Astrocyte of the hippocampus (primary cell): ENCODE results near the gene SLK.
A peak's percentile ranks its signal among the peaks of the same experiment; 100 is the strongest.

Experiments used
- DNase-seq: peaks from one replicate; pipeline ENCODE4 v3.0.0; 2011; ENCODE audit warnings: low read depth, low spot score

Gene SLK

GRCh38 chr10:103941801-103942200, 25.1 kb upstream of the SLK start:
- DNase-seq = no peak

DNA sequence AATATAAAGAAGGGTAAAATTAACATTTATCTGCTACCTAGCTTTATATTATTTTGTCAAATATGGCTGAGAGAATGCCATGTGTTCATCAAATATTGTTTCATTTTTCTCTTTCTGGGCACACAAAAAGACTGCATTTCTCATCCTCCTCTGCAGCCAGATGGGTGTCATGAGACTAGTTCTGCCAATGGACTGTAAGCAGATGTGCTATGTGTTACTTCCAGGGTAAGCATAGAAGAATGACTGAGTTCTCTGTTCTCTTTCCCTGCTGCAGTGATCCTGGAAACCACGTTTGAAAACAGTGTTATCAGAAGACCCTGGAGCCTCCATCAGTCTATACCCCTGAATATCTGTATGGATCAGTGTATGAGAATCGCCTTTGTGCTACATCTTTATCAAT, 24.1 kb upstream of the SLK start:
- no peak for DNase-seq

DNA sequence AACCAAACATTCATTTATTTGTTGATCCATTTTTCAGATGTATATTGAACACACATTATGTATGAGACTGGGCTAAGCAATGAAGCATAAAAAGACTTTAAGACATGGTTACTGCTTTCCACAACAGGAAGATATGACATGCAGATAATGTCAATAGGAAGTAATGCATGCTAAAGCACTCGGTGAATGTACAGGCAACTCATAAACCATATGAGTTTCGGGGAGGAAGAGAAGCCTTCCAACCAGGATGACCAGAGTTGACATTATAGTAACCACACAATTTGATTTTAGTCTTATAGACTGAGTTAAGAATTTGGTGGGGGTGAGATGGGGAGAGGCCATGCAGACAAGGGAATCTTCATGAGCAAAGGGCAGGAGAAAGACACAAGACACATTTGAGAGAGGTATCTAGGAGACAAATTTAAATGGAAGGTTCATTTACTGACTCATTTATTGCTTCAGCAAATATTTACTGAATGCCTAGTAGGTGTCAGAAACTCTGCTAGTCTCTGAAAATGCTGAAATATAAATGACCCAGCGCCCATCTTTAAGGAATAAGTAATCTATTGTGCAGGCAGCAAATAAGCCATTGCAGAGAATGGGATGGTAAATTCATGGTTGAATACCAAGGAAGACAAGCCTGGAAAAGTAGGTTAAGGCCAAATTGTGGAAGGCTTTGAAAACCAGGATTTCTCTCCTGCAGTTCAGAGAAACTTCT, 19.0 kb upstream of the SLK start:
- DNase-seq = no peak

DNA sequence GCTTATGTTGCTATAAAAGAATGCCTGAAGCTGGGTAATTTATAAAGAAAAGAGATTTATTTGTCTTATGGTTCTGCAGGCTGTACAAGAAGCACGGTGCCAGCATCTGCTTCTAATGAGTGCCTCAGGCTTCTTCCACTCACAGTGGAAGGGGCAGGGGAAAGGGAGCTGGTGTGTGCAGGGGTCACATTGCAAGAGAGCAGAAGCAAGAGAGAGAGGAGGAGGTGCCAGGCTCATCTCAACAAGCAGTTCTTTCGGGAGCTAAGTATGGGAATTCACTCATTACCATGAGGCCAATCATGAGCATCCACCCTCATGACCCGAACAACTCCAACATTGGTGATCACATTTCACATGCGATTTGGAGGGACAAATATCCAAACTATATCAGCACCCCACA, 17.2 kb upstream of the SLK start:
- DNase-seq = no peak

- DNase-seq = no peak
Measured at GRCh38 chr10:103951183-103951582, 15.8 kb upstream of the SLK start.

DNA sequence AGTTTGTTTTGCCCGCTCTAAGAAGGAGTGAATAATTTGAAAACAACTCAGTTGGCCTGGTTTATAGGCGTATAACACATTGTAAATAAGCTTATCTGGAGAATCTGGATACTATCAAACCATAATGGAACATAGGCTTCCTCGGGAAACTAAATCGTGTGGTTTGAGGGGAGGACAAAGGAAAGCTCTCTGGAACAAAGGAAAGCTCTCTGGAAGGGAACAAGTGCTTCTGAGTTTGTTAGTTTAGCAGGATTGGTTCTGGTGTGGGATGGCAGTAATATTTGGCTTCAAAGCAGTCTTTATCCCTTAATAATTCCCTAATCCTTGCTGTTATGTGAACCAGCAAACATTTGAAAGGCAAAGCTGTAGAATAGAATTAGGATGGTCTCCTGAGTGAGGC, 15.0 kb upstream of the SLK start:
- DNase-seq = peak; percentile 33

DNA sequence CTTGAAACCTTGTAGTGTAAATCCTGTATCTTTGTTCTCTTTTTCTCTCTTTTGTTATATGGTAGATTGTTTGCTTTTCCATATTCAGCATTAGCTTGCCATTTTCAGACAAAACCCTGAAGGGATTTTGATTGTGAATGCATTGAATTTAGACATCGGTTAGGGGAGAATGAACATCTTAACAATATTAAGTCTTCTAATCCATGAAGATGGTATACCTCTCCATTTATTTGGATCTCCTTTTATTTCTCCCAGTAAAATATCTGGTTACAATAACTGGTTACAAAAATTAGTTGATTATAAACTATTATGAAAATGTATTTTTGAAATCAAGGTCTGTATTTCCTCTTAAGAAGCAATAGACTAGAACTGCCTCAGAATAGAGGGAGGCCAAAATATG, 12.4 kb upstream of the SLK start:
- DNase-seq = no peak

- no peak for DNase-seq
Measured at GRCh38 chr10:103958996-103959395, 7.9 kb upstream of the SLK start.

GRCh38 chr10:103960103-103960502, 6.8 kb upstream of the SLK start:
- no peak for DNase-seq

DNA sequence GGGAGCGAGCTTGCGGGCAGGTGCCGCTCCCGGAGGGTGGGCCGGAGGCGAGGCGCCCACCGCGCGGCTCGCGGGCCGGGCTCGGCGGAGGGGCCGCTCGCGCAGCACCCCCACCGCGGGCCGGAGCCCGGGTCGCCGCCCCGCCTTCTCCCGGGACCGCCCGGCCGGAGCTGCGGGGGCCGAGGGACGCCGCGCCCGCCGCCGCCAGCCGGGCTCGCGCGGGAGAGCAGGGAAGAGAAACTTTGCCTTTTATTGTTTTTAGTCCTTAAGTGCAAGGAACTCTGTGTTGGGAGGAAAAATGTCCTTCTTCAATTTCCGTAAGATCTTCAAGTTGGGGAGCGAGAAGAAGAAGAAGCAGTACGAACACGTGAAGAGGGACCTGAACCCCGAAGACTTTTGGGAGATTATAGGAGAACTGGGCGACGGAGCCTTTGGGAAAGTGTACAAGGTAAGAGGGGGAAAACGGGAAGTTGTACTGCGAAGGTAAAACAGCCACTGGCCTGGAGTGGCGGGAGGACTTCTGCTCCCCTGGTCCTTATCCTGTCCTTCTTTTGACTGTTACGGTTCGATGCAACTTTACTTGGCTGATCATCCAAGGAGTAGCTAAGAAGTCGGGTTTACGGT, 620 bp downstream of the SLK start:
- no peak for DNase-seq

- DNase-seq = peak; percentile 5
Measured at GRCh38 chr10:103968441-103969391, 1.8 kb downstream of the SLK start.

GRCh38 chr10:103969436-103969835, 2.5 kb downstream of the SLK start:
- peak; percentile 9 for DNase-seq

DNA sequence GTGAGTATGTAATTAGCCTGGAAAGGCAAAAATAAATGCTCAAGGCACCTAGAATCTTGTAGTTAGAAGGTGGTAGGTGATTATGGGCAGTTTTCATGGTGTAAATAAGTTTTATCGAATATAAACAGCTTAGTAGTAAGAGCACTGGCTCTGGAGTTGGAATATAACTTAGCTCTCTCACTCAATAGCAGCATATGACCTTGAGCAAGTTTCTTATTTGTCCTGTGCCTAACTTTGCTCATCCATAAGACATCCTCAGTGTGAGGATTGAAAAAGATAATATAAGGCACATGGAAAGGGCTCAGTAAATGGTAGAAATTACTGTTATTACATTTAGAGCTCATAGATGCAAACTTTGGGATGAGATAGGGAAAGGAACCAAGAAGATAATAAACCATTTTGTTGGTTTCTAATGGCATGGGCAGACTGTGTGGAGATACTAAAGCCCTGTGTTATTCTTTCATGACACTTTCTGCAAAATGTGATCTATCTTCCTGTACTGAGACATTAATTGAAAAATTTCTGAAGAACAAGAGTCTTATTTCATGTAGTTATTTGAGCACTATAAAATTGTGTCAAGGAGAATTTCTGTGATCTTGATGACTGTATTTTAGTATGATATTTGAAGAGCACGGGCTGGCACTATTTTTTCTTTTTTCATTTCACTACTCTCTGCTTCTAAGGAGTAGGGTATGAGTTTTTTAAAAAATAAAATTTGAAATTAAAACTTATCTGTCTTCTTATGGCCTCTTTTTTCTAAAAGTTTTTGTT, 3.1 kb downstream of the SLK start:
- peak; percentile 5 for DNase-seq

- no peak for DNase-seq
Measured at GRCh38 chr10:103975169-103975568, 8.2 kb downstream of the SLK start.

- no peak for DNase-seq
Measured at GRCh38 chr10:103977204-103977603, 10.3 kb downstream of the SLK start.

GRCh38 chr10:103979530-103979929, 12.6 kb downstream of the SLK start:
- no peak for DNase-seq

DNA sequence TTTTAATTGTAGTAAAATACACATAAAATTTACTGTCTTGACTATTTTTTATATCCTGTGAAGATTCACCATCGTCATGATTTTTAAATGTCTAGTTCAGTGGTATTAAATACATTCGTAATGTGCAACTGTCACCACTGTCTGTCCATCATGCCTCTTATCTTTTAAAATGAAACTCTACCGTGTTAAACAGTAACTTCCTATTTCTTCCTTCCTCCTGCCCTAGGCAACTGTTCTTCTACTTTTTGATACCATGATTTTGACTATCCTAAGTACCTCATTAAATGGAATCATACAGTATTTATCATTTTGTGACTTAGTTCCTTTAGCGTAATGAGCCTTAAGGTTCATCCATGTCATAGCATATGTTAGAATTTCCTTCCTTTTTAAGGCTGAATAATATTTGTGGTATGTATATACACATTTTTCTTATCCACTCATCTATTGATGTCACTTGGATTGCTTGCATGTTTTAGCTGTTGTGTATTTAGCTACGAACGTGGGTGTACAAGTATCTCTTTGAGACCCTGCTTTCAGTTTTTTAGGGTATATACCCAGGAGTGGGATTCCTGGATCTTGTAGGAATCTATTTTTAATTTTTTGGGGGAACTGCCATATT, 13.5 kb downstream of the SLK start:
- DNase-seq = no peak

GRCh38 chr10:103982639-103983038, 15.7 kb downstream of the SLK start:
- no peak for DNase-seq

DNA sequence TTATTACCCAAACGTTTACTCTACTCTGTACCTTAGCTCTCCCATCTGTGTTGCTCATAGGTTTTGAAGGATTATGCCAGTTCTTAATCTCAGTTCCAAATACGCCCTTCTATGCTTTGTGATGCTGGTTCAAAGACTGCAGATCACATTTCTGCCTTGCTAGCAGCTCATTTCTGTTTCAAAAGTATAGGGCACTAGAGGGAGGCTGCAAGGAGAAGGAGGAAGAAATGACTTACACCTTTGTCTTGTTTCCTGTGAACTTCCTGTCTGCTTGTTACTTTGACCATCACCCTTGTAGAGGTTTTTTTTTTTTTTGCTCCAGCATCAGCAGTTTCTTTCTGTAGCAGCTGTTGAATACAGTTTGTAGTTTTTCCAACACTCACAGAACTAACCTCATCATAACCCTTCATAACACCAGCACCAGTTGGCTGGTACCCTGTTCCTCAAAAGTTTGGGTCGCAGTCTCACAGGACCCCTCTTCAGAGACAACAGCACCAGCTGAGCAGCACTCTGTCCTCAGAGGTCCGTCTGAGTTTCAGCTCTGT, 16.5 kb downstream of the SLK start:
- DNase-seq = no peak

- DNase-seq = no peak
Measured at GRCh38 chr10:103985726-103986125, 18.8 kb downstream of the SLK start.

DNA sequence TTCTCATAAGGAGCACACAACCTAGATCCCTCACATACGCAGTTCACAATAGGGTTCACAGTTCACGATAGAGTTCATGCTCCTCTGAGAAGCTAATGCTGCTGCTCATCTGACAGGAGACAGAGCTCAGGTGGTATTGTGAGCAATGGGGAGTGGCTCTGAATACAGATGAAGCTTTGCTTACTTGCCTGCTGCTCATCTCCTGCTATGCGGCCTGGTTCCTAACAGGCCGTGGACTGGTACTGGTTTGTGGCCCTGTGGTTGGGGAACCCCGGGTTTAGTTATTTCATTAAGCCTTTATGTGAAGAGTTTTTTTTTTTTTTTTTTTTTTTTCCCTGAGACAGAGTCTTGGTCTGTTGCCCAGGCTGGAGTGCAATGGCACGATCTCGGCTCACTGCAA, 19.4 kb downstream of the SLK start:
- no peak for DNase-seq
